HepG2 (cell line): ENCODE data around the gene MEAF6. TPM values are rescaled to one million over a fixed set of nuclear protein-coding genes. Genes with fewer than 3 reads are reported as not detected.

Experiments used
- DPF2 ChIP-seq: sonication (generic); formaldehyde crosslinking; IDR thresholded peaks from 2 replicates; pipeline ENCODE4 v1.4.0; 2020; ENCODE audit warnings: mild to moderate bottlenecking, low read depth, missing genetic modification reagents, borderline replicate concordance
- GLI4 ChIP-seq: sonication (generic); formaldehyde crosslinking; IDR thresholded peaks from 2 replicates; pipeline ENCODE4 v1.5.1; 2020; ENCODE audit warnings: missing genetic modification reagents, mild to moderate bottlenecking, moderate library complexity, borderline replicate concordance
- SMARCE1 ChIP-seq: fragments of 450-650 bp; IDR thresholded peaks from 2 replicates; pipeline ENCODE4 v1.6.1; 2017; ENCODE audit warnings: borderline replicate concordance
- SRSF1 ChIP-seq: fragments of 200-400 bp; formaldehyde crosslinking; optimal IDR thresholded peaks from 2 replicates; pipeline ENCODE3; 2017; ENCODE audit warnings: mild to moderate bottlenecking, low read depth, low read length, moderate library complexity
- TBX2 ChIP-seq: sonication (generic); formaldehyde crosslinking; IDR thresholded peaks from 2 replicates; pipeline ENCODE4 v1.5.0; 2020; ENCODE audit warnings: missing genetic modification reagents, mild to moderate bottlenecking, borderline replicate concordance
- WIZ ChIP-seq: sonication (generic); formaldehyde crosslinking; IDR thresholded peaks from 2 replicates; pipeline ENCODE4 v1.5.1; 2020; ENCODE audit warnings: mild to moderate bottlenecking, missing genetic modification reagents
- XBP1 ChIP-seq: sonication (generic); formaldehyde crosslinking; IDR thresholded peaks from 2 replicates; pipeline ENCODE4 v1.5.0; 2020; ENCODE audit warnings: missing genetic modification reagents
- ZBTB39 ChIP-seq: sonication (generic); formaldehyde crosslinking; IDR thresholded peaks from 2 replicates; pipeline ENCODE4 v1.5.0; 2020; ENCODE audit warnings: missing genetic modification reagents
- ZFP36 ChIP-seq: fragments of 150-350 bp; IDR thresholded peaks from 2 replicates; pipeline ENCODE4 v1.6.1; 2018; ENCODE audit warnings: borderline replicate concordance, low read length, low read depth; ENCODE audit not compliant: partially characterized antibody
- ZMAT3 ChIP-seq: sonication (generic); formaldehyde crosslinking; conservative IDR thresholded peaks from 2 replicates; pipeline ENCODE4 v1.7.0; 2021; ENCODE audit warnings: missing genetic modification reagents
- ZNF280B ChIP-seq: sonication (generic); formaldehyde crosslinking; IDR thresholded peaks from 2 replicates; pipeline ENCODE4 v1.5.0; 2020; ENCODE audit warnings: missing genetic modification reagents, mild to moderate bottlenecking, borderline replicate concordance
- ZNF572 ChIP-seq: sonication (generic); formaldehyde crosslinking; IDR thresholded peaks from 2 replicates; pipeline ENCODE4 v1.5.1; 2020; ENCODE audit warnings: mild to moderate bottlenecking, missing genetic modification reagents
- ZNF605 ChIP-seq: sonication (generic); formaldehyde crosslinking; IDR thresholded peaks from 2 replicates; pipeline ENCODE4 v1.8.0; 2022; ENCODE audit warnings: mild to moderate bottlenecking, missing genetic modification reagents
- ZNF674 ChIP-seq: sonication (generic); formaldehyde crosslinking; IDR thresholded peaks from 2 replicates; pipeline ENCODE4 v1.5.0; 2020; ENCODE audit warnings: low read depth, mild to moderate bottlenecking, missing genetic modification reagents
- ZNF691 ChIP-seq: sonication (generic); formaldehyde crosslinking; IDR thresholded peaks from 2 replicates; pipeline ENCODE4 v1.4.0; 2020; ENCODE audit warnings: missing genetic modification reagents, low read depth, mild to moderate bottlenecking, borderline replicate concordance
- ZNF781 ChIP-seq: sonication (generic); formaldehyde crosslinking; IDR thresholded peaks from 2 replicates; pipeline ENCODE4 v1.5.1; 2020; ENCODE audit warnings: borderline replicate concordance, mild to moderate bottlenecking, missing genetic modification reagents; ENCODE audit errors: not compliant biosample characterization
- polyA plus RNA-seq, 8 experiments: library from polyadenylated mRNA; depleted of rRNA in 3 of 8; stranded (reverse) in 7 of 8; unstranded in 1 of 8; fragments of >200 nt; fragmentation: Illumina TruSeq in 4 of 8; extraction: Trizol in 4 of 8; gene quantifications; 2 replicates each; pipeline versions ENCODE4 v1.2.1 to v1.2.3, GENCODE V29; 2011 to 2016; ENCODE audit warnings: low read depth in 4 of 8, missing spikeins in 1 of 8, mixed read lengths in 1 of 8; ENCODE audit not compliant: insufficient read depth in 1 of 8
- total RNA-seq, 5 experiments: library from RNA; depleted of rRNA; stranded (reverse); fragments of >200 nt; fragmentation: Illumina TruSeq; extraction: Trizol; gene quantifications; 2 replicates each; pipeline ENCODE4 v1.2.3, GENCODE V29; 2016; ENCODE audit warnings: low read depth in 1 of 5
- TF ChIP-seq, protein P1 (sequence below): sonication (generic); formaldehyde crosslinking; IDR thresholded peaks from 2 replicates; pipeline ENCODE4 v1.5.0; 2020; ENCODE audit warnings: mild to moderate bottlenecking, missing genetic modification reagents
- TF ChIP-seq, protein P2 (sequence below): sonication (generic); formaldehyde crosslinking; IDR thresholded peaks from 2 replicates; pipeline ENCODE4 v1.8.1; 2023; ENCODE audit warnings: missing genetic modification reagents, inconsistent platforms, borderline replicate concordance
- TF ChIP-seq, protein P3 (sequence below): fragments of 450-650 bp; IDR thresholded peaks from 2 replicates; pipeline ENCODE4 v1.6.1; 2016

The MEAF6 gene
- total and polyA plus RNA-seq, 2 of the 13 experiments (the other 11 are each of a cell fraction or from before 2014, with no cell fraction given): 29.5 to 45.6 TPM

GRCh38 chr1:37474046-37474696 is 40.4 kb downstream of the MEAF6 start, which contains the start of gene ZC3H12A (continued):
- TF ChIP-seq, protein P1, sequence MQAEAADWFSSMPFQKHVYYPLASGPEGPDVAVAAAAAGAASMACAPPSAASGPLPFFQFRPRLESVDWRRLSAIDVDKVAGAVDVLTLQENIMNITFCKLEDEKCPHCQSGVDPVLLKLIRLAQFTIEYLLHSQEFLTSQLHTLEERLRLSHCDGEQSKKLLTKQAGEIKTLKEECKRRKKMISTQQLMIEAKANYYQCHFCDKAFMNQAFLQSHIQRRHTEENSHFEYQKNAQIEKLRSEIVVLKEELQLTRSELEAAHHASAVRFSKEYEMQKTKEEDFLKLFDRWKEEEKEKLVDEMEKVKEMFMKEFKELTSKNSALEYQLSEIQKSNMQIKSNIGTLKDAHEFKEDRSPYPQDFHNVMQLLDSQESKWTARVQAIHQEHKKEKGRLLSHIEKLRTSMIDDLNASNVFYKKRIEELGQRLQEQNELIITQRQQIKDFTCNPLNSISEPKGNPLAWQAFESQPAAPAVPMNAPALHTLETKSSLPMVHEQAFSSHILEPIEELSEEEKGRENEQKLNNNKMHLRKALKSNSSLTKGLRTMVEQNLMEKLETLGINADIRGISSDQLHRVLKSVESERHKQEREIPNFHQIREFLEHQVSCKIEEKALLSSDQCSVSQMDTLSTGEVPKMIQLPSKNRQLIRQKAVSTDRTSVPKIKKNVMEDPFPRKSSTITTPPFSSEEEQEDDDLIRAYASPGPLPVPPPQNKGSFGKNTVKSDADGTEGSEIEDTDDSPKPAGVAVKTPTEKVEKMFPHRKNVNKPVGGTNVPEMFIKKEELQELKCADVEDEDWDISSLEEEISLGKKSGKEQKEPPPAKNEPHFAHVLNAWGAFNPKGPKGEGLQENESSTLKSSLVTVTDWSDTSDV (CRISPR knock-in tag): no peak
- TF ChIP-seq ZMAT3 (CRISPR knock-in tag): no peak
- TF ChIP-seq WIZ (CRISPR knock-in tag): no peak
- no peak for TF ChIP-seq ZNF605 (CRISPR knock-in tag)
- no peak for TF ChIP-seq TBX2 (CRISPR knock-in tag)
- TF ChIP-seq DPF2 (CRISPR knock-in tag): no peak
- TF ChIP-seq SRSF1: no peak
- no peak for TF ChIP-seq ZFP36
- no peak for TF ChIP-seq ZNF280B (CRISPR knock-in tag)
- TF ChIP-seq ZNF781 (CRISPR knock-in tag): no peak
- no peak for TF ChIP-seq ZNF572 (CRISPR knock-in tag)
- TF ChIP-seq, protein P2, sequence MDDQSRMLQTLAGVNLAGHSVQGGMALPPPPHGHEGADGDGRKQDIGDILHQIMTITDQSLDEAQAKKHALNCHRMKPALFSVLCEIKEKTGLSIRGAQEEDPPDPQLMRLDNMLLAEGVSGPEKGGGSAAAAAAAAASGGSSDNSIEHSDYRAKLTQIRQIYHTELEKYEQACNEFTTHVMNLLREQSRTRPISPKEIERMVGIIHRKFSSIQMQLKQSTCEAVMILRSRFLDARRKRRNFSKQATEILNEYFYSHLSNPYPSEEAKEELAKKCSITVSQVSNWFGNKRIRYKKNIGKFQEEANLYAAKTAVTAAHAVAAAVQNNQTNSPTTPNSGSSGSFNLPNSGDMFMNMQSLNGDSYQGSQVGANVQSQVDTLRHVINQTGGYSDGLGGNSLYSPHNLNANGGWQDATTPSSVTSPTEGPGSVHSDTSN (CRISPR knock-in tag): no peak
- TF ChIP-seq XBP1 (CRISPR knock-in tag): no peak
- TF ChIP-seq ZNF691: no peak
- TF ChIP-seq GLI4: no peak
- TF ChIP-seq ZBTB39 (CRISPR knock-in tag): no peak
- TF ChIP-seq, protein P3, sequence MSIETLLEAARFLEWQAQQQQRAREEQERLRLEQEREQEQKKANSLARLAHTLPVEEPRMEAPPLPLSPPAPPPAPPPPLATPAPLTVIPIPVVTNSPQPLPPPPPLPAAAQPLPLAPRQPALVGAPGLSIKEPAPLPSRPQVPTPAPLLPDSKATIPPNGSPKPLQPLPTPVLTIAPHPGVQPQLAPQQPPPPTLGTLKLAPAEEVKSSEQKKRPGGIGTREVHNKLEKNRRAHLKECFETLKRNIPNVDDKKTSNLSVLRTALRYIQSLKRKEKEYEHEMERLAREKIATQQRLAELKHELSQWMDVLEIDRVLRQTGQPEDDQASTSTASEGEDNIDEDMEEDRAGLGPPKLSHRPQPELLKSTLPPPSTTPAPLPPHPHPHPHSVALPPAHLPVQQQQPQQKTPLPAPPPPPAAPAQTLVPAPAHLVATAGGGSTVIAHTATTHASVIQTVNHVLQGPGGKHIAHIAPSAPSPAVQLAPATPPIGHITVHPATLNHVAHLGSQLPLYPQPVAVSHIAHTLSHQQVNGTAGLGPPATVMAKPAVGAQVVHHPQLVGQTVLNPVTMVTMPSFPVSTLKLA: no peak
- no peak for TF ChIP-seq SMARCE1
- no peak for TF ChIP-seq ZNF674
